ENCODE measurements around the gene ATP6AP2.

DNA sequence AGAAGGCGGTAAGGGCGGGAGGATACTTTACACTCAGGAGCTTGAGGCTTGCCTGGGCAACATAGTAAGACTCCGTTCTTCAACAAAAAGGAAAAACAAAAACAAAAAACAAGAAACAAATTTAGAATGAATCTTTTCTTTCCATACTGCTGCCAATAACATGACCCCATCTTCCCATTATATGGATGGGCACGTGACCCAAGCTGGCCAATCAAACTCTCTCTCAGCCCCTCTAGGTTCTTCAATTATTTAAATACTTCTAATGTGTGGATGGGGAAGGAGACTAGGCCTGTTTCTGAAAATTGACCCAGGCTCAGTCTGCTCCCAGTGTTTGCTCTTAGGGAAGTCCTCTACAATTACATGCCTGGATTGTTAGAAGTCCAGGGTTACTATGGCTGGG is 22.2 kb upstream of the ATP6AP2 start:
- TF ChIP-seq, protein P1, sequence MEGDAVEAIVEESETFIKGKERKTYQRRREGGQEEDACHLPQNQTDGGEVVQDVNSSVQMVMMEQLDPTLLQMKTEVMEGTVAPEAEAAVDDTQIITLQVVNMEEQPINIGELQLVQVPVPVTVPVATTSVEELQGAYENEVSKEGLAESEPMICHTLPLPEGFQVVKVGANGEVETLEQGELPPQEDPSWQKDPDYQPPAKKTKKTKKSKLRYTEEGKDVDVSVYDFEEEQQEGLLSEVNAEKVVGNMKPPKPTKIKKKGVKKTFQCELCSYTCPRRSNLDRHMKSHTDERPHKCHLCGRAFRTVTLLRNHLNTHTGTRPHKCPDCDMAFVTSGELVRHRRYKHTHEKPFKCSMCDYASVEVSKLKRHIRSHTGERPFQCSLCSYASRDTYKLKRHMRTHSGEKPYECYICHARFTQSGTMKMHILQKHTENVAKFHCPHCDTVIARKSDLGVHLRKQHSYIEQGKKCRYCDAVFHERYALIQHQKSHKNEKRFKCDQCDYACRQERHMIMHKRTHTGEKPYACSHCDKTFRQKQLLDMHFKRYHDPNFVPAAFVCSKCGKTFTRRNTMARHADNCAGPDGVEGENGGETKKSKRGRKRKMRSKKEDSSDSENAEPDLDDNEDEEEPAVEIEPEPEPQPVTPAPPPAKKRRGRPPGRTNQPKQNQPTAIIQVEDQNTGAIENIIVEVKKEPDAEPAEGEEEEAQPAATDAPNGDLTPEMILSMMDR (IDR thresholded peaks at IDR 0.05; ENCODE audit: low read depth, low read length, missing input control) = no peak
- TF ChIP-seq SP1 (IDR thresholded peaks at IDR 0.05) = no peak
